Measurements from ENCODE around the gene DNAH17.

Gene DNAH17

DNA sequence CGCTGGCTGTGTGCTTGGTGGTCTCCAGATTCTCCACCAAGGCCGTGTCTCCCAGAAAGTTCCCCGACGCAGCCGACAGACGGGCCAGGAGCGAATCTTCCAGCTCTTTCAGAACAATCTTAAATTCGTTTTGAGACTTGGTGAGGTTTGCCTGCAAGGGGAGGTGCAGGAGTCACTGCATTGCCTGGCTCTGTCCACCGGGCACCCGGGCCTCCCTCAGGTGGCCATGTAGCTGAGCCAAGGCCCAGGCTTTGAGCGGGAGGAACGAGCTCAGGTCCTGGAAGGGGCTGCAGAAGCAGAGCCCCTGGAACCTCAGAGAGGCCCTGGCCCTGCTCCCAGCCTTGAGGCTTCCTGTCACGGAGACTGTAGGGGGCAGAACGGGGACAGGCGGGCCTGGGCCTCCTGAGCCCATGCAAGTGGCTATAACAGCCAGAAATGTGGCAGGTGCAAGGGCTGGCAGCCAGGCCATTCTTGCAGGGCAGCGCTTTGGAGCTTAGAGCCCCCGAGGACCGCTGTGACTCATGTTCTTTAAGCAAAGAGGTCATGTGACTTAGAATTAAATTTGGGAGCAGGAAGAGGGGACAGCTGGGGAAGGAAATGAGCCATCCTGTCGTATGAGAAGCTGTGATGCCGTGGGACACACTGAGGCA is 126.4 kb downstream of the DNAH17 start:
- no peak for DNase-seq (ENCODE audit: low read depth, low spot score)

DNA sequence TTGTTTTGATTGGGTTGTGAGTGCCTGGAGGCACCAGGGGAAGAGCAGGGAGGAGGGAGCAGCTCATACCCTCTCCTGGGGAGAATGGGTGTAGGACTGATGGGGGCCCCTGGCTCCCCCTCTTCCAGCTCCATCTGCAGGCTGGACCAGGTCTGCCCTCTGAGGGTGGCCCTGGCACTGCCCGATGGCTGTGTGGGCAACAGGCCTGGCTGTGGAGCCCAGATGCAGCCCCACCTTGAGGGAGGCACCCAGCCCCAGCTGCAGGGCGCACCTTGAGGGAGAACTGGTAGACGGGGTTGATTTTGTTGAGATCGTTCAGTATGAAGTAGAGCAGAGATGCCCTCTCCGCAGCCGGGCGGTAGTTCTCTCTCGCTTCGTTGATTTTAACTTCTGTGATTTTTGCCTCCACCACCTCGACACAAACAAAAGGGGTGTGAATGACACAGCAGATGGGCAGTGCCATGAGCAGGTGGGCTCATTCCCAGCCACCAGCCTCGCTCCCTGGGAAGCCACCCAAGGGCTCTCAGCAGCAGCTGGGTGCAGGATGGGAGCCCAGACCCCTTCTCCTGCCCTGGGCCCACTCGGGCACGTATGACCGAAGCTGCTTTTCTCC is 127.1 kb downstream of the DNAH17 start:
- no peak for DNase-seq (ENCODE audit: low read depth, low spot score)

- DNase-seq (ENCODE audit: low read depth, low spot score): no peak
These were observed 128.7 kb downstream of the DNAH17 start for GRCh38 chr17:78448356-78448993.

DNA sequence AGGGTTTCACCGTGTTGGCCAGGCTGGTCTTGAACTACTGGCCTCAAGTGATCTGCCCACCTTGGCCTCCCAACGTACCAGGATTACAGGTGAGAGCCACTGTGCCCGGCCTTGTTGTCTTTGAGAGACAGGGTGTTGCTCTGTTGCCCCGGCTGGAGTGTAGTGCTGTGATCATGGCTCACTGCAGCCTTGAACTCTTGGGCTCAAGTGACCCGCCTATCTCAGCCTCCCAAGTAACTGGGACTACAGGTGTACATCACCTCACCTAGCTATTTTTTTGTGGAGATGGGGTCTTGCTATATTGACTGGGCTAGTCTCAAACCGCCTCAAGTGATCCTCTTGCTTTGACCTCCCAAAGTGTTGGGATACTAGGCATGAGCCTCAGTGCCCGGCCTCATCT is 130.4 kb downstream of the DNAH17 start:
- DNase-seq (ENCODE audit: low read depth, low spot score): no peak

GRCh38 chr17:78444392-78444791 is 132.8 kb downstream of the DNAH17 start:
- DNase-seq (ENCODE audit: low read depth, low spot score): no peak

- DNase-seq (ENCODE audit: low read depth, low spot score): no peak
These were observed 134.5 kb downstream of the DNAH17 start for GRCh38 chr17:78442648-78443218.

- DNase-seq (ENCODE audit: low read depth, low spot score): no peak
These were observed 135.8 kb downstream of the DNAH17 start for GRCh38 chr17:78441271-78441971.

GRCh38 chr17:78438694-78439325 is 138.4 kb downstream of the DNAH17 start:
- DNase-seq (ENCODE audit: low read depth, low spot score): no peak

GRCh38 chr17:78438271-78438691 is 138.9 kb downstream of the DNAH17 start:
- DNase-seq (ENCODE audit: low read depth, low spot score): no peak

DNA sequence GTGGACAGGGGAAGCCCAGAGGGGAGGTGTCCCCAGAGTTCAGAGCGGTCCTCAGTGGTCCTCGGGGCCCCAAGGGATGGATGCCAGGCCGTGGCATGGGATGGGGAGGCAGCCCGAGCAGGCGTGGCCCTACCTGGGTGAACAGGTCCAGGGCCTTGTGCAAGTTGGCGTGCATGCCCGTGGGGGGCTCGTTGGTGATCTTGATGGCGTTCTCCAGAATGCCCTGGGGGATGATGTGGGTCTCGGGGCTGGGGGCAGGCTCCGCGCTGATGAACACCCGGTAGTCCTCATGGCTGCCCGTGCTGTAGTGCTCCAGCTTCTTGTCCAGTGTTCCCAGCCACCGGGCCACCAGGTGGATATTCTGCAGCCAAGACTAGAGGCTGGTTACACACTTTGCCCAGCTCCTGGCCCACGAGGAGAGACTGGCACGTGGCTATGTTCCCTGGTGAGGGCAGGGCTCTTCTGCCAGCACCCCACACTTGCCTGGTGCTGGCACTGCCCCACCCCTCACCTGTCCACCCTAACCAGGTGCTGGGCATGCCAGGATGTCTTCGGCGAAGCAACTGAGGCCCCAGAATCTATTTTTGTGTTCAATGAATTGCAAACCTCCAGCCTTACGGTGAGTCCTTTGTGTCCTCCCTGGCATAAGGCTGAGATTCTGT is 139.6 kb downstream of the DNAH17 start:
- no peak for DNase-seq (ENCODE audit: low read depth, low spot score)

- no peak for DNase-seq (ENCODE audit: low read depth, low spot score)
These were observed 141.7 kb downstream of the DNAH17 start for GRCh38 chr17:78435330-78436005.

DNA sequence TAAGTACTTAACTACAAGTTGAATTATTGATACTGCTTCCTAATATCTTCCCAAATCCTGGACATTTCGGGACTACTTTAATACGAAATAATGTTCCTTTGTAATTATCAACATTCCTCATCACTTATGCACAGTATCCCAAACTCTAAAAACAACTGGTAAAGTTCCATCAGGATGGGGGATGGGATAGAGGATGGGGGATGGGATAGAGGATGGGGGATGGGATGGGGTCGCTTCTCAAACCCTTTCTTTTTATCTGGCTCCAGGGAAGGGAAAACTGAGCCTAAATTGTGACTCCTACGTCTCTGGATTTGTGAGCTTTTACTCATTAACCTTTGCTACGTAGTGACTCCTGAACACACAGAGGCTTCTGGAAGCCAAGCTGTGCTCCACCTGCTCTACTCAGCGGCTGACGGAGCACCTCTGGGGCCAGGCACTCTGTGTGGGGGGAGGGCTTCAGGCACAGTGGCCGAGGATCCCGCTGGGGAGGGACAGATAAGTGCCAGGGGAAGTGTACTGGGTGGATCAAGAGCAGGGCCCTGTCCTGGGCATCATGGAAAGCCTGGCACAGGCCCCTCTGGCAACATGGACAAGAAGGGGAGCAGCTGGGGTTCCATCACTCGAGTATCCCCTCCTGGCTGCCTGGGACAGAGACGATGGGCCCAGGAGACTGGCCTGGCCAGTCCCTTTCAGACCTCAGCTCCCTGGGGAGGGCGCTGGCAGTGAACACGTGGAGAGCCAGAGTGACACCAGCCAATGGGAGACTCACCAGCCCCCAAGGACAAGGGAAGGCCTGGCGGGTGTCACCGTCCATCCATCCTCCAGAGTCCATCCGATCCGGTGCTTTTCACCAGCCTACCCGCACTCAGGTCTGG is 142.5 kb downstream of the DNAH17 start:
- DNase-seq (ENCODE audit: low read depth, low spot score): no peak

- no peak for DNase-seq (ENCODE audit: low read depth, low spot score)
These were observed 143.3 kb downstream of the DNAH17 start for GRCh38 chr17:78433780-78434335.

DNA sequence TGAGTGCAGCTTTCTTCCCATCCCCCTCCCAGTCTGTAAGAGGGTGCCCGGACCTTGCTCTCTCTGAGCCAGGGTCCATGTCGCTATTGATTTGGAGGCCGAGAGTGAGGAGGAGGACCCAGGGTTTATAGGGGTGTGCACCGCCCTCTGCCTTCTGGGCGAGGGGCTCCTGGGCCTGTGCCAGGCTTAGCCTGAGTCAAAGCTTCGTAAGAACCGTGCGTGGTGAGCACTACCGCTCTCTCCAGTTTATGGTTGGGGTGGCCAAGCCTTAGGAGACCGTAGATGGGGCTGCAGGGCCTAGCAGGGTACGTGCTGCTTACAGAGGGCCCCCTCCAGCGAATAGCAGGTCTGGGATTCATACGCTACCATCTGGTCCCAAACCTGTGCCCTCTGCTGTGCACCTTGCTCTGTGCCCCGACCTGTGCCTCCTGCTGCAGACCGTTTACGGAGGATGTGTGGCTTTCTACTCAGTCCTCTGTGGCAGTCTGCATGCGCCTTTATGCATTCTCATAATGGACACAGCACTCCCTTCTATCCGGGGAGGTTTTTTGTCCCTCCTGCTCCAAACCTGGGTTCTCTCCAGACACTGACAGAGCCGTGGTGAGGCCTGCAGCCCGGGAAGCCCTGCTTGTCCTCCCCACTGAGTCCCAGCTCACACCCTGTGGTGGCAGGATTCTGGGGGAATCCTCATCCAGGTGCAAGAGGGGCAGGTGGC is 144.0 kb downstream of the DNAH17 start:
- no peak for DNase-seq (ENCODE audit: low read depth, low spot score)

- no peak for DNase-seq (ENCODE audit: low read depth, low spot score)
These were observed 144.8 kb downstream of the DNAH17 start for GRCh38 chr17:78432226-78433012.

DNA sequence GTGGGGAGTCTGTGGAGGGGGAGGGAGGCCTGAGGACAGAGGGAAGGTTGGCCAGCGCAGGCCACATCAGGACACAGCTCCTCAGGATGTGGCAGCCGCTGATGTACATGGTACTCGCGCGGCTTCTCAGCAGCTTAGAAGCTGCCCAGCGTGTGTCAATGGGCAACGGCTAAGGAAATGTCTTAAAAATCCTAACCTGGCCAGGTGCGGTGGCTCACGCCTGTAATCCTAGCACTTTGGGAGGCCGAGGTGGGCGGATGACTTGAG is 145.6 kb downstream of the DNAH17 start:
- DNase-seq (ENCODE audit: low read depth, low spot score): no peak

DNA sequence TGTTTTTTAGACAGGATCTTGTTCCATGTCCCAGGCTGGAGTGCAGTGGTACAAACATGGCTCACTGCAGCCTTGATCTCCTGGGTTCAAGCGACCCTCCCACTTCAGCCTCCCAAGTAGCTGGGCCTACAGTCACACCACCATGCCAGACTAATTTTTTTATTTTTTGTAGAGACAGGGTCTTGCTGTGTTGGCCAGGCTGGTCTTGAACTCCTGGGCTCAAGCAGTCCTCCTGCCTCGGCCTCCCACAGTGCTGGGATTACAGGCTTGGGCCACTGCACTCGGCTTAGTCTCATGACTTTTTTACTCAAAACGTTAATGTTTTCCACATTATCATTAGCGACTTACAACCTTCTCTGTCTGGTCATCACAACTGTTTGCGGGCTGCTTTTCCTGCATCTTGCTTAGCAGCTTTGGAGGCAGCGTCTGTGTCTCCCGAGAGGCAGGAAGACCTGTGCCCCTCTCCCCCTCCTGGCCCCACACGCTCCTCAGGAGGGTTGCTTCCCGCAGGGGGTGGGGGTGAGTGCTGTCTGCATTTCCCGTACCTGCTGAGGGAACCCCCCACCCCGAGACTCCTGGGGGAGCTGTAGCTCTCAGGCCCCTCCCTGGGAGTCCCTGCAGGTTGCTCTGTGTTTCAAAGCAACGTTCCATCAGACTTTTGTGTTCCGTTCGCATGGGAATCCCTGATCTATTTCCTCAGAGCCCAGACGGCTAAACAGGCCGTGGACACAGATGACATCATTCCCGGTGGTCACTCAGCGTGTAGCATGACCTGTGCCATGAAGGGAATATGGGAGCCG is 146.1 kb downstream of the DNAH17 start:
- DNase-seq (ENCODE audit: low read depth, low spot score): no peak

Data from activated CD4-positive, CD25-positive, alpha-beta regulatory T cell treated with anti-CD3 and anti-CD28 coated beads, Interleukin-2, amount 50 U/mL, for 16 hours (primary cell).